ENCODE measurements around the gene SYT8. TPM values are rescaled to one million over a fixed set of nuclear protein-coding genes. Genes with fewer than 3 reads are reported as not detected.

SYT8 gene
- total RNA-seq, 2 experiments from 2014 or later = not detected

DNA sequence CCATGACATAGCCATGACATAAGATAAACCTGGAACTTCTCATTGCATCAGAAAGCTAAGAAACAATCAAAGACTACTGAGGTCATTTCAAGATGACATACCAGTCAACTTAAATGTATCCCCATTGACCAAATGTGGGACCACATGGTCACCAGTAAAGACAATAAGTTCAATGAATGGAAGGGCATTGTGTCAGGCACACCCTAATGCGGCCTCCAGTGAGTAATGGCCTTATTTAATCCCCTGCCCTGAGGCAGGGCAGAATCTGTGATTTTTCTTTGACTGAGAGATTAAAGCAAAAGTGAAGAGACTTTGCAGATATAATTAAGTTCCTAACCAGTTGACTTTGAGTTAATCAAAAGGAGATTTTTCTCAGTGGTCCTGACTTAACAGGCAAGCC lies 17.3 kb upstream of the SYT8 start:
- Mint-ChIP-seq H3K9me3 (no peaks in the 10 kb centered on the region), H3K4me1 (ENCODE audit: low read depth) (no peaks in the 10 kb centered on the region), H3K27me3 (peaks cover 7% of the 10 kb centered on the region), H3K27ac (no peak overlapping the region), H3K36me3 (ENCODE audit: low read depth) (no peaks in the 10 kb centered on the region), H3K4me3 (no peak overlapping the region)
- no peak for DNase-seq
- ATAC-seq (ENCODE audit: poor library complexity) = no peak
- H3K4me3 ChIP-seq (ENCODE audit: low read length) = no peak overlapping the region
- no peak overlapping the region for H3K27ac ChIP-seq (ENCODE audit: low read depth in 1 of 2, low read length in 2 of 2)
- H3K36me3 ChIP-seq (ENCODE audit: insufficient read depth, low read length) = no peaks in the 10 kb centered on the region
- H3K4me1 ChIP-seq (ENCODE audit: insufficient read depth, low read length) = no peaks in the 10 kb centered on the region
- peaks cover 0 to 4% of the 10 kb centered on the region in 2 experiments for H3K9me3 ChIP-seq (ENCODE audit: control insufficient read depth in 1 of 2, insufficient read depth in 1 of 2, low read length in 2 of 2)
- no peak for TF ChIP-seq CTCF (IDR thresholded peaks at IDR 0.05)
- intact Hi-C loops (cut with DNase I, micrococcal nuclease) = no loop called here
- ChIA-PET CTCF (no interaction called here), POLR2A (interaction anchor here (0.8 kb wide), 1 partner anchor 122 kb away, joined by 4 read pairs; no protein-coding TSS in a partner anchor)
- H3K27me3 ChIP-seq (ENCODE audit: control insufficient read depth in 1 of 2, insufficient read depth in 2 of 2, low read length in 2 of 2) = no peaks in the 10 kb centered on the region

GRCh38 chr11:1819074-1819473 lies 15.7 kb upstream of the SYT8 start:
- ChIA-PET CTCF (no interaction called here), POLR2A (no interaction called here)
- no peak for TF ChIP-seq CTCF (IDR thresholded peaks at IDR 0.05)
- Mint-ChIP-seq H3K36me3 (ENCODE audit: low read depth) (no peaks in the 10 kb centered on the region), H3K9me3 (no peaks in the 10 kb centered on the region), H3K4me1 (ENCODE audit: low read depth) (no peaks in the 10 kb centered on the region), H3K4me3 (no peak overlapping the region), H3K27ac (no peak overlapping the region), H3K27me3 (no peaks in the 10 kb centered on the region)
- DNase-seq = no peak
- H3K36me3 ChIP-seq (ENCODE audit: insufficient read depth, low read length) = no peaks in the 10 kb centered on the region
- H3K27me3 ChIP-seq (ENCODE audit: control insufficient read depth in 1 of 2, insufficient read depth in 2 of 2, low read length in 2 of 2) = no peaks in the 10 kb centered on the region
- peaks cover 0 to 4% of the 10 kb centered on the region in 2 experiments for H3K9me3 ChIP-seq (ENCODE audit: control insufficient read depth in 1 of 2, insufficient read depth in 1 of 2, low read length in 2 of 2)
- H3K4me3 ChIP-seq (ENCODE audit: low read length) = no peak overlapping the region
- no peaks in the 10 kb centered on the region for H3K4me1 ChIP-seq (ENCODE audit: insufficient read depth, low read length)
- H3K27ac ChIP-seq (ENCODE audit: low read depth in 1 of 2, low read length in 2 of 2) = no peak overlapping the region
- ATAC-seq (ENCODE audit: poor library complexity) = no peak
- intact Hi-C loops (cut with DNase I, micrococcal nuclease) = no loop called here

DNA sequence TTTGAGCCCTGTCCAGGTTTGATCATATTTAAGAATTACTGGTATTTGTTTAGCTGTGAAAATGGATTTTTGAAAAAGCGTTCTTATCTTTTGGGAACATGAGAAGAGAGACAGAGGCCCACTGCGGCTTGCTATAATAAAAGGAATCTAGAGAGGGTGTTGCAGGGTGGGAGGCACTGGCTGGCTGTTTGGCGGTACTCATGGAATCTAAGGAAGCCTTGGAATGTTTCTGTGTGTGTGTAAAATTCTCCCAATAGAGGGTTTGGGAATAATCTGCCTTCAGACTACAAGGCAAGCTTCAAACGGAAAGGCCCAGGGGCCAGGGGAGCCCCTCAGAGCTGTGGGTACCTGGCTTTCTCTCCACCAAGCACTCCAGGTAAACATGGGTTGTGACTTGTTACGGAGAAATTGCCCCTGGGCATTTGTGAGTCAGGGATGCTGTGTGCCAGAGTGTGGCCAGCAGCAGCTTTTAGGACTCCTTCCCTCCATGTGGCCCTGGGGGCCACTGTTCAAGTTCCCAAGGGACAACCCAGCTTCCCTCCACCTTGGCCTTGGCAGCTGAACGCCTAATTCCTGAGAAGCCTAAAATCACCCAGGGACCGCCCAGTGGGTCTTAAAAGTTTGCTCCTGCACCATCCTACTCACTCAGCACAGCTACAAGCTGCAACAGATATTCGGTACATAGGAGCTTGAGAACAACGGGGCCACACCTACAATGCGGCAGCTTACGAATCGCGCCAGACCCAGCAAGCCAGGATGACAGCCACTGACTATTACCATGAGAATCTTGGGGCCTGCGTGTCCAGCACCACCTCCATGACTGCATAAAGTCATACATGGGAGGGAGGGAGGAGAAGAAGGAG lies 14.1 kb upstream of the SYT8 start:
- Histone ChIP-seq H3K4me1 (ENCODE audit: insufficient read depth, low read length) (no peaks in the 10 kb centered on the region), H3K36me3 (ENCODE audit: insufficient read depth, low read length) (no peaks in the 10 kb centered on the region), H3K27ac (ENCODE audit: low read depth in 1 of 2, low read length in 2 of 2) (no peak overlapping the region), H3K27me3 (ENCODE audit: control insufficient read depth in 1 of 2, insufficient read depth in 2 of 2, low read length in 2 of 2) (no peaks in the 10 kb centered on the region), H3K4me3 (ENCODE audit: low read length) (no peak overlapping the region), H3K9me3 (ENCODE audit: control insufficient read depth in 1 of 2, insufficient read depth in 1 of 2, low read length in 2 of 2) (peaks cover 2 to 4% of the 10 kb centered on the region in 2 experiments)
- ATAC-seq (ENCODE audit: poor library complexity) = no peak
- Mint-ChIP-seq H3K9me3 (no peaks in the 10 kb centered on the region), H3K4me3 (no peak overlapping the region), H3K27ac (no peak overlapping the region), H3K27me3 (no peaks in the 10 kb centered on the region), H3K4me1 (ENCODE audit: low read depth) (no peaks in the 10 kb centered on the region), H3K36me3 (ENCODE audit: low read depth) (no peaks in the 10 kb centered on the region)
- ChIA-PET POLR2A (interaction anchor here (0.6 kb wide), 1 partner anchor 256 kb away, joined by 3 read pairs; no protein-coding TSS in a partner anchor), CTCF (no interaction called here)
- intact Hi-C loops (cut with DNase I, micrococcal nuclease) = no loop called here
- no peak for TF ChIP-seq CTCF (IDR thresholded peaks at IDR 0.05)
- no peak for DNase-seq

Data from CD4-positive, alpha-beta T cell (primary cell).